Endothelial cell (in vitro differentiated cells): Measurements from ENCODE around the gene XRCC2. TPM values are rescaled to one million over a fixed set of nuclear protein-coding genes. Genes with fewer than 3 reads are reported as not detected.
"Not testable (repeated sequence)": the region's sequence is repeated elsewhere in the genome, so short reads cannot be mapped to it uniquely, and the experiment has no call there.

Source experiments
- DNase-seq: peaks from one replicate; pipeline ENCODE4 v3.0.0; 2021; ENCODE audit warnings: low spot score
- H3K27ac Mint-ChIP-seq: one replicate; pipeline ENCODE4 v1.8.0; 2021; ENCODE audit warnings: mixed read lengths, inconsistent platforms; ENCODE audit not compliant: unreplicated experiment
- H3K27me3 Mint-ChIP-seq: one replicate; pipeline ENCODE4 v1.8.0; 2021; ENCODE audit warnings: mild to moderate bottlenecking, moderate library complexity, mixed read lengths, inconsistent platforms; ENCODE audit not compliant: unreplicated experiment
- H3K36me3 Mint-ChIP-seq: one replicate; pipeline ENCODE4 v1.8.0; 2021; ENCODE audit warnings: mild to moderate bottlenecking, low read depth, mixed read lengths, inconsistent platforms; ENCODE audit not compliant: unreplicated experiment
- H3K4me1 Mint-ChIP-seq: one replicate; pipeline ENCODE4 v1.8.0; 2021; ENCODE audit warnings: mild to moderate bottlenecking, mixed read lengths, inconsistent platforms; ENCODE audit not compliant: unreplicated experiment
- H3K4me3 Mint-ChIP-seq: one replicate; pipeline ENCODE4 v1.8.0; 2021; ENCODE audit warnings: mild to moderate bottlenecking, mixed read lengths, inconsistent platforms; ENCODE audit not compliant: unreplicated experiment
- H3K9me3 Mint-ChIP-seq: one replicate; pipeline ENCODE4 v1.8.0; 2021; ENCODE audit warnings: mixed read lengths, inconsistent platforms; ENCODE audit not compliant: unreplicated experiment
- CTCF ChIP-seq: fragments of 200-600 bp; sonication (generic); IDR thresholded peaks from one replicate; pipeline ENCODE4 v1.5.0; 2021; ENCODE audit warnings: antibody characterized with exemption; ENCODE audit not compliant: unreplicated experiment
- total RNA-seq: library from RNA; stranded (reverse); fragmentation: NEBNext Ultra II Directional; extraction: Animal tissue kit (Norgen Biotek cat#: 25700); gene quantifications from one replicate; pipeline ENCODE4 v1.2.1, GENCODE V29; 2021; ENCODE audit not compliant: unreplicated experiment

XRCC2 gene
- total RNA-seq, 1 donor from 2014 or later, result 2.9 TPM

GRCh38 chr7:152633072-152633471, 42.9 kb downstream of the XRCC2 start:
- no peak for DNase-seq
- Mint-ChIP-seq H3K27me3 (no peaks in the 10 kb centered on the region), H3K4me1 (peaks cover 5% of the 10 kb centered on the region), H3K27ac (no peak overlapping the region), H3K4me3 (no peak overlapping the region), H3K36me3 (no peaks in the 10 kb centered on the region), H3K9me3 (no peaks in the 10 kb centered on the region)
- no peak for TF ChIP-seq CTCF

- H3K4me3 Mint-ChIP-seq, H3K36me3 Mint-ChIP-seq, H3K27ac Mint-ChIP-seq, H3K4me1 Mint-ChIP-seq, H3K9me3 Mint-ChIP-seq, DNase-seq, H3K27me3 Mint-ChIP-seq: not testable (repeated sequence)
Measured at GRCh38 chr7:152628772-152629171, 47.2 kb downstream of the XRCC2 start.

- TF ChIP-seq CTCF, result no peak
- no peak for DNase-seq
- no peaks in the 10 kb centered on the region for H3K36me3 Mint-ChIP-seq
Measured at GRCh38 chr7:152624228-152624627, 51.7 kb downstream of the XRCC2 start.

GRCh38 chr7:152621426-152621825, 54.5 kb downstream of the XRCC2 start:
- Mint-ChIP-seq H3K9me3 (no peaks in the 10 kb centered on the region), H3K36me3 (no peaks in the 10 kb centered on the region), H3K4me1 (no peaks in the 10 kb centered on the region), H3K4me3 (no peak overlapping the region), H3K27me3 (no peaks in the 10 kb centered on the region), H3K27ac (no peak overlapping the region)
- no peak for TF ChIP-seq CTCF
- no peak for DNase-seq

More at GRCh38 chr7:152624228-152624627, 51.7 kb downstream of the XRCC2 start:
- H3K27ac Mint-ChIP-seq, result no peak overlapping the region
- H3K27me3 Mint-ChIP-seq, result no peaks in the 10 kb centered on the region
- no peaks in the 10 kb centered on the region for H3K9me3 Mint-ChIP-seq
- H3K4me3 Mint-ChIP-seq, result no peak overlapping the region
- H3K4me1 Mint-ChIP-seq, result no peaks in the 10 kb centered on the region

GRCh38 chr7:152619027-152619739, 56.8 kb downstream of the XRCC2 start:
- no peak for DNase-seq
- Mint-ChIP-seq H3K27me3 (no peaks in the 10 kb centered on the region), H3K4me3 (no peak overlapping the region), H3K36me3 (no peaks in the 10 kb centered on the region), H3K4me1 (no peaks in the 10 kb centered on the region), H3K9me3 (no peaks in the 10 kb centered on the region), H3K27ac (no peak overlapping the region)
- TF ChIP-seq CTCF, result peak; percentile 27
